GM18520 (cell line): Measurements from ENCODE around the gene PAMR1.

Experiments
- ATAC-seq: cut with Tn5 transposase; IDR thresholded peaks from one replicate; pipeline ENCODE4 v1.9.1; 2021; ENCODE audit not compliant: unreplicated experiment

Gene PAMR1

GRCh38 chr11:35407041-35407440 is 118.4 kb downstream of the PAMR1 start:
- no peak for ATAC-seq

GRCh38 chr11:35404388-35404775 is 121.0 kb downstream of the PAMR1 start:
- no peak for ATAC-seq

GRCh38 chr11:35403765-35404387 is 121.5 kb downstream of the PAMR1 start:
- no peak for ATAC-seq

GRCh38 chr11:35402751-35403660 is 122.4 kb downstream of the PAMR1 start:
- no peak for ATAC-seq

- no peak for ATAC-seq
Measured at GRCh38 chr11:35398881-35399280, 126.5 kb downstream of the PAMR1 start.

- ATAC-seq, result no peak
Measured at GRCh38 chr11:35394941-35395340, 130.5 kb downstream of the PAMR1 start.

GRCh38 chr11:35393098-35393497 is 132.3 kb downstream of the PAMR1 start:
- no peak for ATAC-seq

- no peak for ATAC-seq
Measured at GRCh38 chr11:35391922-35392688, 133.3 kb downstream of the PAMR1 start.

GRCh38 chr11:35390737-35391682 is 134.4 kb downstream of the PAMR1 start:
- peak; percentile 74 for ATAC-seq

GRCh38 chr11:35389897-35390465 is 135.4 kb downstream of the PAMR1 start:
- ATAC-seq, result no peak

- ATAC-seq, result no peak
Measured at GRCh38 chr11:35389112-35389511, 136.3 kb downstream of the PAMR1 start.

GRCh38 chr11:35388061-35388460 is 137.4 kb downstream of the PAMR1 start:
- ATAC-seq, result no peak

- no peak for ATAC-seq
Measured at GRCh38 chr11:35387111-35387982, 138.1 kb downstream of the PAMR1 start.

GRCh38 chr11:35383953-35384352 is 141.5 kb downstream of the PAMR1 start:
- ATAC-seq, result no peak
